Vagina (tissue), 2 donors: Measurements from ENCODE around the gene AACS.

ENCODE experiments used
- CTCF ChIP-seq, 3 experiments: fragments of 450-650 bp in 2 of 3; fragments of 200-600 bp in 1 of 3; sonication (generic) in 1 of 3; IDR thresholded peaks; one replicate each; pipeline ENCODE4 v1.5.1; 2017 to 2019; ENCODE audit warnings: antibody characterized with exemption in 3 of 3, mild to moderate bottlenecking in 2 of 3, moderate library complexity in 2 of 3
- POLR2AphosphoS5 ChIP-seq, 2 donors: sonication (generic); formaldehyde crosslinking; IDR thresholded peaks; one replicate each; pipeline ENCODE4 v1.9.0; 2017; ENCODE audit warnings: antibody characterized with exemption in 2 of 2, mild to moderate bottlenecking in 2 of 2, low read depth in 1 of 2; ENCODE audit not compliant: insufficient read depth in 1 of 2

GRCh38 chr12:125050446-125050845 lies 14.8 kb upstream of the AACS start:
- TF ChIP-seq POLR2AphosphoS5 (IDR thresholded peaks at IDR 0.05; ENCODE audit: insufficient read depth in 1 of 2, low read depth in 1 of 2) (no peak), CTCF (IDR thresholded peaks at IDR 0.05) (no peak)
